M059J (cell line): ENCODE results near the gene PCDHGA9. TPM values are rescaled to one million over a fixed set of nuclear protein-coding genes. Genes with fewer than 3 reads are reported as not detected.
"Not testable (repeated sequence)": the region's sequence is repeated elsewhere in the genome, so short reads cannot be mapped to it uniquely, and the experiment has no call there.

Experiments
- DNase-seq: peaks from one replicate; pipeline ENCODE4 v3.0.0-alpha.2; 2012; ENCODE audit warnings: low read depth
- total RNA-seq: library from RNA; depleted of rRNA; stranded (reverse); fragments of >200 nt; shearing (Covaris generic); gene quantifications from 2 replicates; pipeline ENCODE4 v1.2.3, GENCODE V29; 2014; rRNA removed

Gene PCDHGA9
- total RNA-seq, result 0.02 and 0.17 TPM in 2 replicates

GRCh38 chr5:141402553-141403243 lies at the start of gene PCDHGA9:
Gene PCDHGA9, plus strand, starts transcription at chr5:141402778. Its CDS starts 175 bp downstream, at chr5:141402953.
- DNase-seq, result no peak

- DNase-seq, result no peak
Measured at GRCh38 chr5:141354900-141355469, 47.6 kb upstream of the PCDHGA9 start, which contains the start of gene PCDHGA4. Gene PCDHGA4, plus strand, starts transcription at chr5:141355021. Its CDS starts 87 bp downstream, at chr5:141355108.

- no peak for DNase-seq
Measured at GRCh38 chr5:141355641-141356040, 46.9 kb upstream of the PCDHGA9 start.

GRCh38 chr5:141356133-141356532 lies 46.4 kb upstream of the PCDHGA9 start:
- no peak for DNase-seq

- DNase-seq, result no peak
Measured at GRCh38 chr5:141356950-141357349, 45.6 kb upstream of the PCDHGA9 start.

- peak; percentile 9 for DNase-seq
Measured at GRCh38 chr5:141359790-141360426, 42.7 kb upstream of the PCDHGA9 start, which contains the start of gene PCDHGB2. Gene PCDHGB2, plus strand, starts transcription at chr5:141359994. Its CDS starts 142 bp downstream, at chr5:141360136.

- DNase-seq, result no peak
Measured at GRCh38 chr5:141360685-141361084, 41.9 kb upstream of the PCDHGA9 start.

GRCh38 chr5:141362719-141363118 lies 39.9 kb upstream of the PCDHGA9 start:
- DNase-seq, result no peak

GRCh38 chr5:141363952-141364660 lies 38.5 kb upstream of the PCDHGA9 start, which contains the start of gene PCDHGA5:
Gene PCDHGA5, plus strand, starts transcription at chr5:141364162. Its CDS starts 169 bp downstream, at chr5:141364331.
- DNase-seq, result no peak

- DNase-seq, result no peak
Measured at GRCh38 chr5:141366016-141366896, 36.3 kb upstream of the PCDHGA9 start.

- DNase-seq, result no peak
Measured at GRCh38 chr5:141369994-141370848, 32.4 kb upstream of the PCDHGA9 start, which contains the start of gene PCDHGB3. Gene PCDHGB3, plus strand, starts transcription at chr5:141370242. Its CDS starts 153 bp downstream, at chr5:141370395.

- DNase-seq, result no peak
Measured at GRCh38 chr5:141371572-141372475, 30.8 kb upstream of the PCDHGA9 start.

GRCh38 chr5:141373673-141374317 lies 28.8 kb upstream of the PCDHGA9 start, which contains the start of gene PCDHGA6:
Gene PCDHGA6, plus strand, starts transcription at chr5:141373891. Its CDS starts 193 bp downstream, at chr5:141374084.
- DNase-seq, result no peak

GRCh38 chr5:141374627-141375026 lies 28.0 kb upstream of the PCDHGA9 start:
- DNase-seq, result no peak

- DNase-seq, result not testable (repeated sequence)
Measured at GRCh38 chr5:141375444-141376155, 27.0 kb upstream of the PCDHGA9 start.

GRCh38 chr5:141382469-141383294 lies 19.9 kb upstream of the PCDHGA9 start, which contains the start of gene PCDHGA7:
Gene PCDHGA7, plus strand, starts transcription at chr5:141382742. Its CDS starts 158 bp downstream, at chr5:141382900.
- DNase-seq, result no peak
